Endometrial microvascular endothelial cells (primary cell): ENCODE results near the gene ADGRL1. TPM values are rescaled to one million over a fixed set of nuclear protein-coding genes. Genes with fewer than 3 reads are reported as not detected.
"Not testable (repeated sequence)": the region's sequence is repeated elsewhere in the genome, so short reads cannot be mapped to it uniquely, and the experiment has no call there.

Experiments
- in situ Hi-C: cut with HindIII; loops from 2 replicates; pipeline ENCODE4 v1.10.0; 2017; ENCODE audit warnings: low sequenced_read_pairs, low pct_unique_long_range_greater_than_20kb; ENCODE audit errors: inconsistent ontology term
- total RNA-seq: library from RNA; depleted of rRNA; stranded (reverse); fragments of >200 nt; gene quantifications from one replicate; pipeline ENCODE4 v1.2.3, GENCODE V29; 2015; ENCODE audit errors: inconsistent ontology term

The ADGRL1 gene
- total RNA-seq, 1 donor from 2014 or later: 0.09 TPM

DNA sequence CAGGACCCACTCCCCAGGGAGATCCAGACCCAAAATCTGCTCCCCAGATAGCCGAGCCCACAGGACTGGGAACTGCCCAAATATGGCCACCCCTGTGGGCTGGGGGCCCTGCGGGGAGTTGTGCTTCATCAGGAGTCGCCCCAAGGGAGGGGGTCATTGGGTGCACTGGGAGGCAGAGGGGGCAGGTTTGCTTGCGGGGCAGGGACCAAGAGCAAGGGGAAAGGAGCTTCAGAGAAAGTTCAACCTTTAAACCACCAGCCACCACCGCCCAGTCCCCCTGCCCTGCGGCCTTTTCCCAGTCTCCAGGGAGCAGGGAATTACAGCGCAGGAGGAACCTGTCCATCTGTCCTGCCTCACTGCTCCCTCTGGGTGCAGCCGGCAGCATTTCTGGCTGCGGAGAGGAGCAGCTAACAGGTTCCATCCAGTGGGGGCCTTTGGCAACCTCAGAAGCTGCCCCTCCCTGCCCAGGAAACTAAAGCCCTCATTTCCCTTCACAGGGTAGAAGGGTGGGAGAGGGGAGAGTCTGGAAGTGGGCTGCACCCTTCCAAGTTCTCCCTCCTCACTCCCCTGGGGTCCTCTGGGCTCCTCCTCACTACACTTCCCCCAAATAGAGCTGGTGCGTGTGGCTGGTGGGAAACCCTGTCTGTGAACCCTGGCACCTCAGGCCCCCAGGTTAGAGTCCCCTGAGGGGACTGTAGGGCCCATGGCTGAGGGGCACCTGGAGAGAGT, 55.8 kb downstream of the ADGRL1 start:
- in situ Hi-C loops: no loop called here

DNA sequence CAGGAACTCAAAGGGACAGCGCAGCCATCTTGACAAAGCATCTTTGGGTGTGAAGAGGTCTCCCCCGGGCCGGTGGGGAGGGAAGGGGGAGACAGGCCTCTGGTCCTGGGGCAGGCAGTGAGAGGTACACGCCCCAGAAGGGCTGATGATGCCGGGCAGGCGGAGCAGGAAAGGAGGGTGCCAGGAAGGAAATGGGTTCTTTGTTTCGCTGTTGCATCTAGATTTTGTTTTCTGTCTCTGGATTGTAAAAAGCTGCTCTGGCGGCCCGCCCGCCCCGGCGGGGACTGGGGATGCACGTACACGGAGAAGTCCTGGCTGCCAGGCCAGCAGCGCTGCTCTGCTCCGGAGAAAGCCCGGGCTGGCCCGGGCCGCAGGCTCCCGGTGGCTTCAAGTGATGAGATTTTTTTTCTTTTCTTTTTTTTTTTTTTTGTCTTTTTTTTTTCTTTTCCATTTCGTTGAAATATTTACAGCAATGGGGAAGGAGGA, 56.4 kb downstream of the ADGRL1 start:
- in situ Hi-C loops: no loop called here

DNA sequence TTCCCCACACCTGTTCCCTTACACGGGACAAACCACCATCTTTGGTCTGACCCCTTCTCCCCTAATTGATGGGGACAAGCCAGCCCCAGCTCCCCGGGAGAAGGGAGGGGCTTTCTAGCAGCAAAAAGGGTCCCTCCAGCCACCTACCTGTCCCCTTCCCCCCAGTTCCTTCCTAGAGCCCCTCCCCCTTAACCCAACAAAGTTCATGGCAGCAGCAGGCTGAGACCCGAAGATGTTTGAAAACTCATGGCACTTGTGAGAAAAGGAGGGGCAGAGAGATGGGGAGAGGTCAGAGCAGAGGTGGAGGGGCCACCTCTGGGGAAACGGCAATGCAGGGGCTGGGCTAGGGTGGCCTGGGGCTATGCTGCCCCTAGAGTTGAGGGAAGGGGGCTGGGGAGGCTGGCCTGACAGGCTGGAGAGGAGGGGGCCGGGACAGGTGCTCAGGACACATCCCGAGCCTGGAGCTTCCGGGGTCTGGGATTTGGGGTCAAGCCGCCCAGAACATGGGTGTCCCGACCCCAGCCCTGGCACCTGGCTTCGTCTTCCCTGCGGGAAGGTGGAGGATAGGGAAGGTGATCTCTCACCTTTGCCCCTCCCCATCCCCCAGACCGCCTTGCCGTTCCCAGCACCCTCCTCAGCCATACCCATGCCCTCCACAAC, 57.1 kb downstream of the ADGRL1 start:
- in situ Hi-C loops: no loop called here

DNA sequence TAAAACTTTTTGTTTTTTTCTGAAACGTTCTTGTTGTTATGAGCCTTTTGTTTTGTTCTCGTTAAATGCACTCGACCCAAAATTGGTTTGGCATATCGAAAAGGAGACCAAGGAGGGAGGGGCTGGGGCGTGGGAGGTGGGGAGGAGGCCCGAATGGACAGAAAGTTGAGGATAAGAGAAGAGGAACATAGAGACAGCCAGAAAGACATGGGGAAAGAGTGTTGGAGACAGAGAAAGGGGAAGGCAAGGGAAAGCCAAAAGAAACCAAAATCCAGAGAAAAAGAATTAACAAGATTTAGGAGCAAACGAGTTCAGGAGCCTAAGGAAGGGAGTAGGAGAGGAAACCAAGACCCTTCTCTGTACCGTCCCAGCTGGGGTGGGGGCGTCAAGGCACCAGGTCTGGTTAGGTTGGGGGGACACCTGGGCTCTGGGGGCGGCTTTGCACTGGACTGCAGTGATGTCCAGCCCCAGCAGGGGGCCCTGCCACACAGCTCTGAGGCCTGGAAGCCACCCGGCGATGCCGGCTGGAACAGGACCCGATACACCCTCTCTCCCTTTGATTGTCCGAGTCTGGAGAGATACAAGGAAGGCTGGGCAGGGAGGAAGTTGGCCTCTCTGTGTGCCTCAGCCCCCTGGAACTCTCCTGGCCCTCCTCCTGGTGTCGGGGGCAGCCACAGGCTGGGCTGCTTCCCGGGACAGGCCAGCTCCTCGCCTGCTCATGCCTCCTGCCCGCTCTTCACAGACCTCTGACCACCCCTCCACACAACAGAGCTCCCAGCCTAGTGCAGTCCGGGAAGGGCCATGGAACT, 58.0 kb downstream of the ADGRL1 start:
- in situ Hi-C loops: no loop called here

DNA sequence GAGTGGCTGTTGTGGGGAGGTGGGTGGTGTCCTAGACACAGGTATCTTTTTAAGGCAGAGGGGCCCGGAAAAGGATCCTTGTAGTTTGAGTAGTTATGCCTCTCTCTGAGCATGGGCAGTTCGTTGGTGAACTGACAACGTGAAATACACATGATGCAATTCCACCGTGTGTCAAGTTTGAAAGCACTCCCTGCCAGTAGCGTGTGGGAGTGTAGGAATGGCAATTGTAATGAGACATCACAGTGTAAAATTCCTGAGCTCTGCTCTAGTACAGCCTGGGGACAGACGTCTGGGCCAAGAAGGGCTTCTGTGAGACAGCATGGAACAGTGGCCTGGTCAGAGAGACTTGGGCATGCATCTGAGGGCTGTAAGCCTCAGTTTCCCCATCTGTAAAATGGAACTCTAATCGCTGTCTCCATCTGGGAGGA, 59.2 kb downstream of the ADGRL1 start:
- in situ Hi-C loops: no loop called here

DNA sequence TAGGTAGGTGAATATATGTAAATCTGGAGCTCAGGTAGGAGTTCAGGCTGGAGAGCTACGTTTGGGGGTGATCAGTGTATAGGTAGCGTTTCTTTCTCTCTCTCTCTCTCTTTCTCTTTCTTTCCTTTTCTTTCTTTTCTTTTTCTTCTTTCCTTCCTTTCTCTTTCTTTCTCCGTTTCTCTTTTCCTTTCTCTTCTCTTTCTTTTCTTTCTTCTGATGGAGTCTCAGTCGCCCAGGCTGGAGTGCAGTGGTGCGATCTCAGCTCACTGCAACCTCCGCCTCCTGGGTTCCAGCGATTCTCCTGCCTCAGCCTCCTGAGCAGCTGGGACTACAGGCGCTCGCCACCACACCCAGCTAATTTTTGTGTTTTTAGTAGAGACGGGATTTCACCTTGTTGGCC, 59.8 kb downstream of the ADGRL1 start:
- in situ Hi-C loops: not testable (repeated sequence)

DNA sequence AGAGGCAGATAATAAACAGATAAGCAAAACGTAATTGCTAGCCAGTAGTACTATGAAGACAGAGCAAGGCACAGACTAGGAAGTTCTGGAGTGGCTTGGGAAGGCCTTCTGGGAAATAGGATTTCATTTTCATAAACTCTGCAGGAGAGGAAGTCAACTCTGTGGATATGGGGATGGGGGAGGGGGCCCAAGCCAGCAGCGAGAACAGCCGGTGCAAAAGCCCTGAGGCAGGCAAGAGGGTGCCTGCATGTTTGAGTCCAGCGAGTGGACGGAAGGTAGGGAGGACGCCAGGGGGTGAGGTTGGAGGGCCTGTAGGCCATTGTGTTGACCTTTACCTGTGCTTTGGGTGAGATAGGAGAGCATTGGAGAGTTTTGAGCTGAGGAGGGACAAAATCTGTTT, 60.6 kb downstream of the ADGRL1 start:
- in situ Hi-C loops: no loop called here

DNA sequence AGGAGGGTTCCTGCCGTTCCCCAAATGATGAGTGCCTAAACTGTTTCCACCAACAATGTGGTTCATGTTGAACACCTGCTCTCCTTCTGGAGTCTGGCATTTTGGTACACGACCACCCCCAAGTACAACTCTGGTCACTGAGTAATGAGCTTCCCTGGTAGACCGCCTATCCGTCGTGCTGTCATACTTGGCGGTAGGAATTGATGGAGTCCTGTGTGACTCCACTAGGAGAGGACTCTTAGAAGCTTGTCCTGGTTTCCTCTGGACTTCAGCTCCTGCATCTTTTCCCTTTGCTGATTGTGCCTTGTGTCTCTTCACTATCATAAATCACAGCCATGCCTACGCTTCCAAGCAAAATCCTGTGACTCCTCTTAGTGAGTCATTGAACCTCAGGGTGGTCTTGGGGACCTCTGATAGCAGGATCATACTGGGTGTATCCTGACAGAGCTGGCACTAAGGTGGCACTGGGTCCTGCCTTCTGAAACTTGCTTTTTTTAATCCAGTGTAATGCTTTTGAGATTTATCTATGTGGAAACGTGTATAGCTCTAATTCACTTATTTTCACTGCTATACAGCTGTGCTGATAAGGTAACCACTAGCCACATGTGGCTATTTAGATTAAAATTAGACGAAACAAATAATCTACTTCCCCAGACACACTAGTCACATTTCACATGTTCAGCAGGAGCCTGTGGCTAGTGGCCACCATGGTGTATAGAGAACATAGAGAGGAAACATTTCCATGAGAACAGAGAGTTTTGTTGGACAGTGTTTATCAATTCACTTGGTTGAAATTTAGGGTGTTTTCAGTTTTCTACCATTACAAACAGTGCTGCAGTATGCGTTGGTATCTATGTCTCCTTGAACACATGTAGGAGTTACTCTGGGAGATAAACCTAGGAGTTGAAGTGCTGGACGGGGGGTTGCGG, 63.4 kb downstream of the ADGRL1 start:
- in situ Hi-C loops: no loop called here

DNA sequence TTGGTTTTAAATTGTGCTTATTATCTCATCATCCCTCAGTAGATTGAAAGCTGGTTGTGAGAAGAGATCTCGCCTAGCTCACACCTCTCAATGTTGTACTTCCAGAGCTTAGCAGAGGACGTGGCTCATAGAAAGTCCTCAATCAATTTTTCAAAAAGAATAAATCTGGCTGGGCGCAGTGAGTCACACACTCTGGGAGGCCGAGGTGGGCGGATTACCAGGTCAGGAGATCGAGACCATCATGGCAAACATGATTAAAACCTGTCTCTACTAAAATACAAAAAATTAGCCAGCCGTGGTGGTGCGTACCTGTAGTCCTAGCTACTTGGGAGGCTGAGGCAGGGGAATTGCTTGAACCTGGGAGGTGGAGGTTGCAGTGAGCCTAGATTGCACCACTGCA, 64.9 kb downstream of the ADGRL1 start:
- in situ Hi-C loops: no loop called here

DNA sequence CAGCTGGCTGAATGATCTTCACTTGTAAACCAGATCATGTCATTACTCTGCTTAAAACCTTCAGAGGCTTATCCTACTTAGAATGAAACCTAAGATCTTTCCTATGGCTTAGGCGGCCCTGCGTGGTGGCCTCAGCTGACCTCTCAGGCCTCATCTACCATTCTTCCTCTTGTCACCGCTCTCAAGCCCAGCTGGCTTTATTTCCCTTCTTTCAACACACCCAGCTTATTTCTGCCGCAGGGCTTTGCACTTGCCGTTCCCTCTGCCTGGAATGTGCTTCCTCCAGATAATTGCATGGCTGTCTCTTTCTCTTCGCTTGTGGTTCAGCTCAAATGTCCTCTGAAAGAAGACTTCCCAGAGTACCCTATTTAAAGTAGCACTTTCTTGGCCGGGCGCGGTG, 66.0 kb downstream of the ADGRL1 start:
- in situ Hi-C loops: no loop called here

DNA sequence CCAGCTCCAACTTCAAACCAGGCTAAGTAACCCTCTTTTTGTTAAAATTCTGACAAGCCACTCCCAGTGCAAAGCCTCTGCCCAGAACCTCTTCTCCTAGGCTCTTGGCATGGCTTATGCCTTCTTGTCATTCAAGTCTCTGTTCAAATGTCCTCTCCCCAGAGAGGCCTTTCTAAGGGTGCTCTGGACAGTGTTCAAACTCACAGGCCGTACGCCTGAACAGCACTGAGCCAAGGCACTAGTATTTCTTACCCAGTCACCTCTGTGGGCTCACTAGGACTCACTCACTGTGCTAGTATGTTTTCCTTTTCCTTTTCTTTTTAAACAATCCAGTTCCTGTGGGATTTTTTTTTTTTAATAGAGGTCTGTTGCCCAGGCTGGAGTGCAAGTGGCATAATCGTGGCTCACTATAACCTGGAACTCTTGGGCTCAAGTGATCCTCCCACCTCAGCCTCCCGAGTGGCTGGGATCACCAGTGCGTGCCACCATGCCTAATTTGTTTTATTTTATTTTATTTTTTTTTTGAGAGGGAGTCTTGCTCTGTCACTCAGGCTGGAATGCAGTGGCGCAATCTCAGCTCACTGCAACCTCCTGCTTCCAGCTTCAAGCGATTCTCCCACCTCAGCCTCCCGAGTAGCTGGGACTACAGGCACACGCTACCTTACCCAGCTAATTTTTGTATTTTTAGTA, 67.2 kb downstream of the ADGRL1 start:
- in situ Hi-C loops: no loop called here

DNA sequence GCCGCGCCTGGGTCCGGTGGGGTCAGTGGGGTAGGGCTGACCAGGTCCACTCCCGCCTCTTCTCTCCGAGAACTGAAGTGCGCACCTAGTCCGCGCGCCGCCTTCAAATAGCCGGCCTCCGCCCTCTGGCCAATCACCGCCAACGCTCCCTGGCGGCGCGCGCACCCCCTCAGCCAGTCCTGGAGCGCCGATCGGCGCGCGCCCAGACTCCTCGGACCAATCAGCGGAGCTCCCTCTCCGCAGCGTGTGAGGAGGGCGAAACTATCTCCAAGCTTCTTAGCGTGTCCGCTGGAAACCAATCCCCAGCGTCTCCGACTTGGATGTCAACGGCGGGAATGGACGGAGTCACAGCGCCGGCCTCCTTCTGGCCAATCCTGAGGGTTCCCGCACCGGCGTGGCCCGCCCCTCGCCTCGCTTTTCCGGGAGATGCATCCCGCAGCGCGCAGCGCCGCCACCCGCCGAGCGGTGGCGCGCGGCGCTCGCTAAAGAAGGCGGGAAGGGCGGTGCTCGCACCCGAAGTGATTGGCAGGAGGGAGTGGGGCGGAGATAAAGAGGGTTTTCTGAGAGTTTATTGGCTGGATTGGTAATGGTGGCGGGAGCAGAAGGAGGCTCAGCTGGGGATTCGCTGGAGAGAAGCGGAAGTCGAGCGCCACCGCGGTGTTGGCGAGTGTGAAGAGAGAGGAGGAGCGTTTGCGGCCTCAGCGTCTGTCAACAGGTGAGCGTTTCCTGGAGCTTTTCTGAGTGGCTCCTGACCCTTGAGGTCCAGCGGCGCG, 69.3 kb downstream of the ADGRL1 start, which contains the start of gene ASF1B:
TSS of gene ASF1B (minus strand) at position 81 of the 773 bp plus-strand sequence. CDS start 133 bp downstream, outside the sequence.
- in situ Hi-C loops: no loop called here

DNA sequence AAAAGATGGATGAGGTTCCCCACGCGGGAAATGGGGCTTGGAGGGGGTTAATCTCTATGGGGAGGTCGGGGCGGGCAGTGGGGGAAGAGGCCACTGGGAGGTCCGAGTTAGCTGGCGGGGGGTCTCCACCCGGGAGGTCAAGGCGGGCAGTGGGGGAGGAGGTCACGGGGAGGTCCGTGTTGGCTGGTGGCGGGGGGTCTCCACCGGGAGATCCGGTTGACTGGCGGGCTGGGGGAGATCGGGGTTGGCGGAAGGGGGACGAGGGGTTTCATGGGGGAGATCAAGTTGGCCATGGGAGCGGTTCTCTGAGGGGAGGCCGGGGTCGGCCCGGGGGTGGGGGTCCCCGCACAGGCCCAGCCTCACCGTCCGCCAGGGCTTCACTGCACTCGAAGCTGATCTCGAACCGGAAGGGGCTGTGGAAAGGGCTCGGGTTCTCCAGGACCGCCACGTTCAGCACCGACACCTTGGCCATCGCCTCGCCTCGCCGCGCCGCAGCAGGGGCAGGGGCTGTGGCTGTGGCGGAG, 69.9 kb downstream of the ADGRL1 start:
- in situ Hi-C loops: no loop called here

DNA sequence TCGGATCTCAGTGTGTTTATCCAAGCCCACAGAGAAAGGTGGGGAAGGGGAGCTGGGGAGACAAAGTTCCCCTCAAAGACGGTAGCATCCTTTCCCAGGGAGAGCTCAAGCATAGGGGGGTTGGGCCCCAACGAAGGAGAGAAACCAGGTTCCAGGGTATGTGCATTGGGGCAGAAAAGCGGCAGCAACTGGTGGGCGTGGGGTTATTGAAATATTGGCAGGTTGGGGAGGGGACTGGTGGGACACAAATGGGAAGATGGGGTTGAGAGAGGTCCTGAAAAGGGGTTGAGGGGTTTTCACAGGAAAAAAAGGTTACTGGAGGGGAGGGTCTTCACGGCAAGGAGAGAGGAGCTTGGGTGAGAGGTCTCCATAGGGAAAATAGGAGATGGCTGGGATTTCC, 70.6 kb downstream of the ADGRL1 start:
- in situ Hi-C loops: no loop called here

DNA sequence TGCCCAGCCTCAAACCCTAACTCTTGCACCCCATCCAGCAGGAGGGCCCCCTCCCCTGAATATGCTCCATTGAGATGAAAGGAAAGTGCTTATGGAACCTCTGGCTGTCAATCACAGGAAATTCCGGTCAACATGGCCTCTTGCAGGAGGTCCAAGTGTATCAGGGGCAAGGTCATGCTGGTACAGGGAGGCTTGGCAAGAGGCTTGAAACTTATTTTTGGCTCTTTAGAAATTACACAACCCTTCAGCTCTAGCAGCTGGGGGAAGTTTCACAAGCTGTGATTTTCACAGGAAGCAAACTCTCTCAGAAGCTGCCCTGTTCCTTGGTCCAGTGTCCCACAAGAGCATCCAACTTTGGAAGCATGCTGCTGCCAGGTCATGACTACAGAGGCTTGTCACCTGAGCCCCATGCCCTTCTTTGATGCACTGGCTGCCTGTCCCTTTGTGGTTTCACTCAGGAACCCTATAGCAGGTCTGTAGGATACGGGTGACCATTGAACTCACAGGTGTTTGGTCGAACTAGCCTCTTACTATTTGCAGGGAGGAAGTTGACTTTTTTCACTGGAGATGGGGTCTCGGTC, 78.0 kb downstream of the ADGRL1 start:
- in situ Hi-C loops: no loop called here

DNA sequence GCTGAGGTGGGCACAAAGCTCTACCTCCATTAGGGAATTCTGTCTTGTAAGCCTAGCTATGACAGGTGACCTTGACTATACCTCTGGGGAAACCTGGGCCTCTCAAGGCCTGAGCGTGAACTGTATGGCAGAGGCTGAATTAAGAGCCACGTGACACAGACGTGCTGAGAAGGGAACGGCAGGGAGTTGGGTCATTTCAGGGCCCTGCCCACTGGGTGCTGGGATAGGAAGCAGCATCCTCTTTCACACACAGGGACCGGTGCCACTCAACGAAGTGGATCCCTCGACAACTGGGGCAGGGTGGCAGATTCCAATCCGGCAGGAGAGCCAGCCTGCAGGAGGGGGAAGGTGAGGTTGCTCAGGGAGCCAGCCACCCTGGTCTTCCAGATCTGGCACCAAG, 78.8 kb downstream of the ADGRL1 start:
- in situ Hi-C loops: no loop called here

DNA sequence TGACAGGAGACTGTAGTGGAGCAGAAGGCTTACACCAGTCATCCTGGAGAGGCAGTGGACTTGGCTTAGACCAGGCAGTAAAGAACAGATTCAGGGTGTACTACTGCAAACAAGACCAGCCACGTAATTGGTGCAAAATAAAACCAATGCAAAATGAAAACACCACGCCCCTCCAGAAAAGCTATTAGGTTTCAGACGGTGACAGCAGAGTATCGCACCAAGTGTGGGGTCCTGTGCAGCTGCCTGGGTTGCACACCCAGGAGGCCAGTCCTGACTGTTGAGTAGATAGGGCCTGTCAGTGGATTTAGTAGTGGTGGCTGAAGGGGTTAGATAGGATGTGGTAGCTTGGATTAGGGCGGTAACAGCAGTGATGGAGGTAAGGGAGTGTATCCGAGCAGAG, 83.0 kb downstream of the ADGRL1 start:
- in situ Hi-C loops: no loop called here
